Mammary epithelial cell (primary cell): ENCODE data around the gene PAMR1.

ENCODE experiments used
- CTCF ChIP-seq, 2 donors: IDR thresholded peaks in 1 of 2; conservative IDR thresholded peaks in 1 of 2; 2 replicates each; pipeline ENCODE4 v1.5.1; 2011 to 2012; ENCODE audit warnings: inconsistent platforms in 2 of 2, low read length in 2 of 2, mild to moderate bottlenecking in 2 of 2, control low read depth in 1 of 2, low read depth in 1 of 2; ENCODE audit not compliant: insufficient read depth in 1 of 2; ENCODE audit errors: extremely low read depth in 1 of 2
- EZH2 ChIP-seq: IDR thresholded peaks from 2 replicates; pipeline ENCODE4 v1.6.1; 2012; ENCODE audit warnings: low read length, inconsistent platforms, borderline replicate concordance

- no peak for TF ChIP-seq CTCF (conservative IDR thresholded peaks at IDR 0.05 in 1 of 2, IDR thresholded peaks at IDR 0.05 in 1 of 2; ENCODE audit: extremely low read depth in 1 of 2, insufficient read depth in 1 of 2, low read depth in 1 of 2, low read length in 2 of 2)
- no peak for TF ChIP-seq EZH2
Measured at GRCh38 chr11:35567737-35568465, 42.5 kb upstream of the PAMR1 start.
